Measurements from ENCODE around the gene INS.
"Not testable (repeated sequence)": the region's sequence is repeated elsewhere in the genome, so short reads cannot be mapped to it uniquely, and the experiment has no call there.

Gene INS

DNA sequence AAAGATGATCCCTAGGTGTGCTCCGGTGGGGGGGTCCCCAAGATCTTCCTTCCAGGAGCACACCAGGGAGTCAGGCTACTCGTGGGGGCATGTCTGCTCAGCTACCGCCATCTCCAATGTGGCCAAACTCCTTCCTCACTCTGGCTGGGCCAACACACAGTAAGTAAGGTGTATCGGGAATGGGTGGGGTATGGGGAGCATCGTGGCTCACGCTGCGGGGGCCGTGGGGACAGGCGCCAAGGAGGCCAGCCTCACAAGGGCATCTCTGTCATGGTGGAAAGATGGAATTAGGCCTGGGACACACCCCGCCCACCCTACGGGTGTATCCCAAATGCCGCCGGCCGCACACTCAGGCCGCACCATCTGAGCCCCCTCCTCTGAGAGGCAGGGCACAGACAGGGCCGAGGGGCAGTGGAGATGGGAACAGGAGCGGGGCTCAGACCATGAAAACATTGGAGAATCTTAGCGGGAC lies 30.1 kb downstream of the INS start:
- no peak for DNase-seq

DNA sequence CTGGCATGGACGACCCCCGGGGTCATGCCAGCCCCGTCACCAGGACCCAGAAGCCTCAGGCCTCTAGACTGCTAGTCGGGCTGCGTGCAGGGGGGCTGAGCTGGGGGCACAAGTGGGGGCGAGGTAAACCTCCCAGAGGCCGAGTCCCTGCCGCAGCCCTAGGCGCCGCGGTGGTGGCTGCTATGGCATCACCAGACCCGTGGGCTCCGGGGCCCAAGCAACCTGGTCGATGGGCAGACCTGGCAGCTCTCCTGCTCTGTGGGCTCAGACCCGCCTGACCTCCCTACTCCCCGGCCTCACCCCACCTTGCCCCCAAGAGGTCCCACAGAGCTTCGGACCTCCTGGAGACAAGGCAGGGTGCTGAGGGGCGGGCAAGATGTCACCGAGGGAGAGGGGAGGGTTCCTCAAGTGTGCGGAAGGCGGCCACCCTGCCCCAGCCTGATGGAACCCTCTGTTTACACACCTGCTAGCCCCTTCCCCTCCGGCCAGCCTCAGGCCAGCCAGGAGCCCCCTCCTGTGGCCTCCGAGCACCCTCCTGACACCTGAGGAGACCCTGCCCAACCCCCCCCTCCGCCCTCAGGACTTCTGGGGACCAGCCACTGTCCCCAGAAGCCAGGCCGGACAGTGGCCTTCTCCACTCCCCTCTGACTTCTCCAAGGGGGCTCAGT lies 31.2 kb downstream of the INS start:
- DNase-seq, result no peak

DNA sequence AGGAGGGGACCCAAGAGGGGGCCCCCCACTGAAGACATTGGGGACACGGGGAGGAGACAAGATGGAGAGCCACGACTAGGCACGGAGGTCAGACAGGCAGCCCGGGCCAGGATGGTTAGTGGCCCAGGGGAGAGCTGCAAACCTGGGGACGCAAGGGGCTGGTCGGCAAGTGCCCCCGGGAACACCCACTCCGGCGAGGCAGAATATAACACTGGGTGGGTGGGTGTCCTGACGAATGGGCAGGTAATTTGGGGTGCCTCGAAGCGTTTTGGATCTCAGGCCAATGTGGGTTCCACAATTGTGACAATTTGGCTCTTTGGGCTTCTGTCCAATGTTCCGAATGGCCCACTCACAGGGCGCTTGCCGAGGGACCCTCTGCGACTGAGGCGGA lies 31.7 kb downstream of the INS start:
- DNase-seq, result no peak

DNA sequence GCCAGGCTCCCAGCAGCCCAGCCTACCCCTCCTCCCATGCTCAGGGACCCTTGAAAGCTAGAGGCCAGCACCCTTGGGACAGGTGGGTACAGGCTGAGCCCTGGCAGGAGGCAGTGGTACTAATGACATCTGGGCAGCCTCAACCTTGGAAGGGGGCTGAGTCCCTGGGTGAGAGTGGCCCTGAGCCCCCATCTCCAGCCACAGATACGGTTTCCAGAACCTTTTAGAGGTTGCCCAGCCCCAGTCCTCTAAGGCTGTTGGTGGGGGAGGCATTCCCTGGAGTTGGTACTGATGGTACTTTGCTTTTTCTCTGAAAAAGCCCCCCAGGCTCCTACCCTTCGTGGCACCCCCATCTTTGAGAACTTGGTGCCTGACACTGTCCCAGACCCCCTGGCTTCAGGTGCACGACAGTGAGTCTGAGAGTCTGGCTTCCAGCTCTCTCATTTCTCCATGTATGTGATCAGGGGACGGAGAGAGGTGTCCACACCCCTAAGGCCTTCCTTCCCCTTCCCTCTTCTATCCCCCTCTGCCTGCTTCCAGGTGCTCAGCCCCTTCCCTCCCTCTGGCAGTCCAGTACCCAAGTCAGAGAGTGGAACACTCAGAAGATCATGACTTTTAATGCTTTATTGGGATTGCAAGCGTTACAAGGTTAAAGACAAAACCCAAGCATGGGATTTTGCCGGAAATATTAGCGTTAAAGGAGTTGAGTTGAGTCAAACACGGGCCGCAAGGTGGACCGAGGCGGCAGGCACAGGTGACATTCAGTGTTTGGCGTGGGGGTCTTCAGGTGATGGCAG lies 32.3 kb downstream of the INS start:
- DNase-seq, result no peak

DNA sequence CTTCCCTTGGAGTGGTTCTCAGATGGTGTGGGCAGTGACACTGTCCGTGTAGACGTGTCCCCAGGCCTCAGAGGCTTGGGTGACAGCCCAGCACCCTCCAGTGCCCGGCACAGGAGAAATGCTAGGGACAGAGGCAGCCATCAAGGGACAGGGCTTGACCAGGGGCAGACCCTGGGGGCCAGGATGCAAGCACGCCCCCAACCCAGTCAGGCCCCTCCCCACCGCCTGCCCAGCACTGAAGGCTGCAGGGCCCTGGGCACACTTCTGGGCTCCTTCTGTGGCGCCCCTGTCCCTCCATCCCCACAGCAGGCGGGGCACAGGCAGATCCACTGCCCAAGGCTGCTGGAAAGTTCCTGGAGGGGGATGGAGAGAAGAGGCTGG lies 32.9 kb downstream of the INS start:
- DNase-seq, result no peak

DNA sequence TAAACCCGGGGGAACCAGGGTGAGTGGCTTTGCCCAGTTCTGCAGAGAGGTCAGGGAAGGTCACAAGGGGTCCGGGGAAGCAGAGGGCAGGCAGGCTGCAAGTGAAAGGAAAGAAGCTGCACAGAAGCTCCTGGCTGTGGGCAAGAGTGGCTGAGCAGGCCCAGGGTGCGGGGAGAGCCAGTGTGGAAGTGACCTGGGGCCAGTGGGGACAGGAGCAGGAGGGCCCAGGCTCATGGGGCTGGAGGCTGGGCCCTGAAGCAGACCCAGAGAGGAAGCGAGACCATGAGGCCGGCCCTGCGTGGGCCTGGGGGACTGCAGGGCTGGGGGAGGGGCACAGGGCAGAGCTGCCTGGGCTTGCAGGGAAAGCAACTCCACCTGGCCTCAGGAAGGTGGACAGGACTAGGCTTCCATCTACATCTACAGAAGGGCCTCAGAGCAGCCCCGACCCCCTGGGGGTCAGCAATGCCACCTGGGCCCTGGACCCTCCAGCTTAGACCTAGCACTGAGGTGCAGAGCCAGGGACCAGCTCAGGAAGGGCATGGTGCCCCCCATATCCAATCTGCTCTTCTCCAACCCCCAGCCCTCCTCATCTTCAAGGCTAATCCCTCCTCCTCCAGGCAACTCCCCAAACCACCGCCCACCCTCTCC lies 33.4 kb downstream of the INS start:
- DNase-seq, result no peak

DNA sequence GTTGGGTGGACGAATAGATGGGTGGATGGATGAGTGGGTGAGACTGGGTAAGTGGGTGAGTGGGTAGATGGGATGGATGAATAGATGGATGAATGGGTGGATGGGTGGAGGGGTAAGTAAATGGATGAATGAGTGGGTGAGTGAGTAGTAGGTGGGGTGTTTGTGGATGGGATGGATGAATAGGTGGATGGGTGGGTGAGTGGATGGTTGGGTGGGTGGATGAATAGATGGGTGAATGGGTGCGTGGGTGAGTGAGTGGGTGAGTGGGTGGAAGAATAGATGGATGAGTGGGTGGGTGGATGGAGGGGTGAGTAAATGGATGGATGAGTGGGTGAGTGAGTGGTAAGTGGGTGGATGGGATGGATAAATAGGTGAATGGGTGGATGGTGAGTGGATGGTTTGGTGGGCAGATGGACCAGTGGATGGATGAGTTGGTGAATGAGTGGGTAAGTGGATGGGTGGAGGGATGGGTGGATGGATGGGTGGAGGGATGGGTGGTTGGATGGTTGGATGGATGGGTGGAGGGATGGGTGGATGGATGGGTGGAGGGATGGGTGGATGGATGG lies 34.4 kb downstream of the INS start:
- no peak for DNase-seq

DNA sequence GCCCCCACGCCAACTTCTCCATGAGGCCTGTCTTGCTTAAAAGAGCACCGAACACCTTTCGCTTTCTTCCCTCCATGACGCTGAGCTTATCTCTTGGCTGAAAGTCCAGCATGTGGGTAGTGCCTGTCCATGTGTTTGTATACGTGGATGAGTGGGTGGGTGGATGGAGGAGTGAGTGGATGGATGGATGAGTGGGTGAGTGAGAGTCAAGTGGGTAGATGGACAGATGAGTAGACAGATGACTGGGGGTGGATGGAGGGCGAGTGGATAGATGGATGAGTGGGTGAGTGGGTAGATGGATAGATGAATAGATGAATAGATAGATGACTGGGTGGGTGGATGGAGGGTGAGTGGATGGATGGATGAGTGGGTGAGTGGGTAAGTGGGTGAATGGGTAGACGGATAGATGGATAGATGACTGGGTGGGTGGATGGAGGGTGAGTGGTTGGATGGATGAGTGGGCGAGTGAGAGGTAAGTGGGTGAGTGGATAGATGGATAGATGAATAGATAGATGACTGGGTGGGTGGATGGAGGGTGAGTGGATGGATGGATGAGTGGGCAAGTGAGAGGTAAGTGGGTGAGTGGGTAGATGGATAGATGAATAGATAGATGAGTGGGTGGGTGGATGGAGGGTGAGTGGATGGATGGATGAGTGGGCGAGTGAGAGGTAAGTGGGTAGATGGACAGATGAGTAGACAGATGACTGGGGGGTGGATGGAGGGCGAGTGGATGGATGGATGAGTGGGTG lies 36.1 kb downstream of the INS start:
- DNase-seq, result not testable (repeated sequence)

DNA sequence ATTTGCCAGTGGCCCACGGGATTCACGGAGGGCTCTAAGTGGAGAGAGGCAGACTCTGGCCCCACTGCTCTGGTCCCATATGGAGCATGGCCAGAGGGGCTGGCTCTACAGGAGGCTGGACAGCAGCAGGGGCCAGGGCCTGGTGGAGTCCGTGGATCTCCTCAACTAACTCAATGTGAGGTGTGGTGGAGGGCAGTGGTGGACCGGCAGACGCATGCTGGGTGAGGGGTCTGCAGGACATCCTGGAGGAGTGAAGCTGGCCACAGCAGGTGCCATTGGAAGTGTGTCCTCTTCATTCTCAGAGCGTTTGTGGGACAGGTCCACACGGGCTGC lies 37.4 kb downstream of the INS start:
- no peak for DNase-seq

DNA sequence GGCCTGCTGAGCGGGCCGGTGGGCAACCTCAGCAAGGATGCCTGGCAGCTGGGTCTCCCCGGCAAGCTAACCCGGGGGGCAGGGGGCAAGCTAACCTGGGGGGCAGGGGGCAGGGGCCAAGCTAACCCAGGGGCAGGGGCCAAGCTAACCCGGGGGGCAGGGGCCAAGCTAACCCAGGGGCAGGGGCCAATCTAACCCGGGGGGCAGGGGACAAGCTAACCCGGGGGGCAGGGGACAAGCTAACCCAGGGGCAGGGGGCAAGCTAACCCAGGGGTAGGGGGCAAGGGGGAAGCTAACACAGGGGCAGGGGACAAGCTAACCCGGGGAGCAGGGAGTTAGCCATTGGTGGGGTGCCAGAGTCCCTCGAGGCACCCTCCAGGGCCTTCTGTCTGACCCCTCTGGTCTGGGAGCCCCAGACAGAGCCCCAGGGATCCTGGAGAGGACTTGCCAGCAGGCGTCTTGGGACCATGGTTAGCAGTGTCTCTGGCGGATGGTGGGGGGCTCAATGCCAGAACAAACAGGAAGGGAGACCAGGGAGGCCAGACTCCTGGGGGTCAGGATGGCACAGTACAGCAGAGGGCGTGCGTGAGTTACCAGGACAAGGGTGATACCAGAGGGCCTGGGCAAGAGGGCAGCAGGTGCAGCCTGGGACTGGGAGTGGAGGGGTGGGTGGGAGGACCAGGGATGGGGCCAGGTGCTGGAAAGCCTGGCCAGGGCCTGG lies 37.9 kb downstream of the INS start:
- DNase-seq, result no peak

DNA sequence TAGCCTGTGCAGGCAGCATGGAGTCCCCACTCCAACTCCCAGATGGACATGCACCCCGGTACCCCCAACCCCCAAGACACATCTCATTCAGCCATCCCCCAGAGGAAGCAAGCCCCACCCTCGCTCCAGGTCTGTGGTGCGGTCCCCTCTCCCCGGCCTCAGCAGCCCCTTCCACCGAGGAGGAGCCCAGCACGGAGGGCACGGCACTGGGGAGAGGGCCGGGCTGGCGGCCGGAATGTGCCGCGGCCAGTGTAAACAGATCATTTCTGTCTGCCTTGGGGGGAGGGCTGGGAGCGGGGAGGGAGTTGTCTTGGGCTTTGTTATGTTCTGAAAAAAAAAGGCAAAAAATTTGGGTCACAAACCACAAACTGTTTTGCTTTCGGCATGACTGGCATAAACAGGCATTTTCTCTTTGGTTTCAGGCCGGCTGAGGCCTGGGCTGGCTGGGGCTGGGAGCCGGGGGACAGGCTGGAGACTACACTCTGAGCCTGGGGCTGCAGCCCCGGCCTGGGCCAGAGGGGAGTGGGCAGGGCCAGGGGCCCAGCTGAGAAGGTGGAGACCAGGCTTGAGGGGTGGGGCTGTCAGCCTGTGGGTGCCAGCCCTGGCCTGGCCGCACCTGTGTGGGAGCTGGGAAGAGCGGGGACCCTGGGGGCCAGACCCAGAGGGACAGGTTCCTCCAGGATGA lies 38.6 kb downstream of the INS start:
- DNase-seq, result no peak

DNA sequence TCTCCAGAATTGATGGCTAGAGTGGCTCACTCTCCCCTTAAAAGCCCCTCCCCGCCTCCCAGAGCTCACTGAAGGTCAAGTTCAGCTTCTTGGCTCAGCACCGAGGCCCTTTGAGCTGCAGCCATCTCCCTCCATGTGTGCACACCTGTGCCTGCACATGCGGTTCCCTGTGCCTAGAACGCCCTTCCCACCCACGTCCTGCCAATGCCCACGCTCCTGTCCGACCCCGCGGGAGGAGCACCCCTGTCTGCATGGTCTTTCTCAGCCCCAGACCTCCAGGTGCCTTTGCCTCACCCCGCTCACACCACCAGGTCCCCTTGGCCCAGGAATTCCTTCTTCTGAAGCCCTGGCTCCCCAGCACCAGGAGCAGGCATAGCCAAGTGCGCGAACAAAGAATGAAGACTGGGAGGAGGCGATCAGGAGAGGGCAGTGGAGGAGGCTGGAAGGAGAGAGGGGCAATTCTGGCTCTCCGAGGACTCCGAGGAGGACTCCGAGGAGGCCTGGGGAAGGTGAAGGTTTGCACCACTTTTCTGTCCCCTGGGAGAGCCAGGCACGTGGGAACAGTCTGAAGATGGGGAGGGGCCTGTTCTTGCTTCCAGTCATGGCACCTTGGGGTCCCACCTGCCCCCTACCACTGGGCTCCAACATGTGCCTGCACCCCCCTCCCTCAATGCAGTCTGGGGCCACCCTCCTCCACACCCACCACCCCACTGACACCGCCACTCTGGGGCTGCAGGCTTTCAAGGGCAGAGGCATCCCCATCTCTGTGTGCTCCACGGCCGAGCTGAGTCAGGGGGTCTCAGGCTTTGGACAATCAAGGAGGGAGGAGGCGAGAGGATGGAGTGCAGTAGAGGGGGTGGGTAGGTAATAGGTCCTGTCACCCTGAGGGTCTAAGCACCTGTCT lies 39.5 kb downstream of the INS start:
- no peak for DNase-seq

DNA sequence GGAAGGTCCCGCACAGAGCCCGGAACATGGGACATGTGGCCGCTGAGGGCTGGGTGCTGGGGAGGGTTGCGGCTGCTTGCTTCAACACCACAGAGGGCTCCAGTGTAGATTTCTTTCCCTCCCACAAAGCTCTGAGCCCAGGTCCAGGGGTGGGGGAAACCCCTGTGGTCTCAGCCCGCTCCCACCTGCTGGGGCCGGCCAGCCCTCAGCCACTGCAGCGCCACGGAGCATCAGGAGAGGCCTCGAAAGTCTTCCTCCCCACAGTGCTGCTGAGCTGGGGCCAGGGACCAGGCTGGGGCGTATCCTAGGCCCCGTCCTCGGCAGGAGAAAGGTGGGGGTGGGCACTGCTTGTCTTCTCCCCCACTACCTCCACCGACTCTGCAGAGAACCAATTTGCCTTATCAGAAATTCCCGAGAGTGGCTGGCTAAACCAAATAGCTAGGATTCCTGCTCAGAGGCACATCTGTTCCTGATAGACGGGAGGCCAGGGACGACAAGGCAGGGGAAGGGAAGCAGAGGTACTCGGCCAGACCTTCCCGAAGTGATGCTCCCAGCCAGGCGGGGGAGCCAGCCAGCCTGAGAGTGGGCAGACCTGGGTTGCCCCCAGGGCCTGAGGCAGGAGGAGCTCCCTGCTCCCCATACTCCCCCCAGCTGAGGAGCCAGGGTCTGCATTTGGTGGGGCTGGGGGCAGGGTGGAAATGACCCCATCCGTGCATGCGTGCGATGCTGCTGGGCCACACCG lies 40.5 kb downstream of the INS start:
- no peak for DNase-seq

DNA sequence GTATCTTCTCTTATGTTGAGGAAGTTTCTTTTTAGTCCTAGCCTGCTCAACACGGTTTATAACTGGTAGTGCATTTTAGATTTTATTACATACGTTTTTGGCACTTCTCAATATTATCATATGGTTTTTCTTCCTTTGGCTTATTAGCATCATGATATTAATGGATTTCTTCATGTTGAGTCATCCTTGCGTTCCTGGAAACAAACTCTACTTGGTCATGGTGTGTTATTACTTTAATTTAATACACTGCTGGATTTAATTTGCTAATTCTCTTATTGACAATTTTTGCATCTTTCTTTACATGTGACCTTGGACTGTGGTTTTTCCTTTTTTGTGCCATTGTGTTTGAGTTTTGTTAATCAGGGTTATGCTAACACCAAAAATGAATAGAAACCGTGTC lies 42.3 kb downstream of the INS start:
- no peak for DNase-seq

DNA sequence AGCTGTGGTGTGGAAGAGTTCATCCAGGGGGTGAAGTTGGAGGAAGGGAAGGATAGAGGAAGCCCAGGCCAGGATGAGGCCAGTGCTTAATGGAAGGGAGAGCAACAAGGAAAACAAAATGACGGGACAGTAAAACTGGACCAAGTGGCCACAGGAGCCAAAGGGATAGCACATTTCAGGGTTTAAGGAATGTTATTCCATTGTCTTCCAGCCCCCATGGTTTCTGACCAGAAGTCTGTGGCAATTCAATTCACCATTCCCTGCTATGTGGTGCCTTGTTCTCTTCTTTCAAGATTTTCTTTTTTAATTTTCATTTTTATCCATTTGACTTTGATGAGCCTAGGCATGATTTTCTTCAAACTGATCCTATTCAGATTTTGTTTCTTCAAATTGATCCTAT lies 44.3 kb downstream of the INS start:
- DNase-seq, result no peak

DNA sequence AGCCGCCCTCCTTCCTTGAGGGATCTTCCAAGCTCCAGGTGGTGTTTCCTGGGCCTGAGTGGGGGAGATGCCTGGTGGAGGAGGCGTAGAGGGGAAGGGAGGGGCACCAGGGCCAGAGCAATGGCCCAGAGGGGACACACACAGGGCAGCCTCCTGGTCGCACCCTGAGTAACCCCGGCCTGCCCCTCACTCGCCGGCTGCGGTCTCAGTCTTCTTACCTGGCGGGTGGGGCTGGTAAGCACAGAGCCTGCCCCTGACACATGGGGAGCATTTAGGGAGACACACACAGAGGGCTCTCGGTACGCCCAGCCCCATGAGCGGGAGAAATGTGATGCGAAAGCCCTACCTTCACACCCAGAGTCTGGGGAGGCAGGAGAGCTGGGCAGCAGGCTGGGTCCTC lies 45.7 kb downstream of the INS start:
- no peak for DNase-seq

DNA sequence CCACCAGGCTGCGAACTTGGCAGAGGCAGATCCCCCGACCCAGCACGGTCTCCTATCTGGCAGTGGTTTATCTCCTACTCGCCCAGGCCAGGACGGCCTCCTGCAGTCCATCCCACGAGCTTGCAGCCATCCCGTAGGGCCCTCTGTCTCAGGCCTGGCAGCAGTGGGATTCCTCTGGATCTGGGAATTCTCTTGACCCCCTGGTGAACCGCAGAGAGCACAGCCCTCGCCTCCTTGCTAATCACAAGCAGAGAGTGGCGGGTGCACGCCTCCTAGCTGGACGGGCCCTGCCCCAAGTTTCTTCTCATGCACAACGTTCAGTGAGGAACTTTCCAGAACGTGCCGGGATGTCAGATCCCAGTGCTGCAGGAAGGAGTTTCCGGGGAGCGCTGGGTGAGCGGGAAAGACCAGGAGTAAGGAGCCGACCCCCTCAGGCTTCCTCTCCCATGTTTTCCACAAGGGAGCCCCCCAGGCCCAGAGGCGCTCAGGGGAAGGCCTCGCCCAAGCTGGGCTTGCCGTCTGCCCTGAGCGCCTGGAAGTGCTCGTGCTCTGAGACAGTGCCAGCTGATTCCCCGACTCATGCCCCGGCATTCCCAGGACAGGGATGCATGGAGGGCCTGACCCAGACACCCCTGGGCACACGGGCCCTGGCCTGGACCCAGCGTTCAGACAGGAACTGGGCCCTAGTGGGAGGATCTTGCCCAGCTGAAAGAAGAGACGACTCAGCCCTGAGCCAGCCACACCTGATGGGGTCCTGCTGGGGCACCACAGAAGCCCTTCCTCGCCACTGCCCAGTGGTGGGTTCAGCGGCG lies 46.4 kb downstream of the INS start:
- DNase-seq, result no peak

DNA sequence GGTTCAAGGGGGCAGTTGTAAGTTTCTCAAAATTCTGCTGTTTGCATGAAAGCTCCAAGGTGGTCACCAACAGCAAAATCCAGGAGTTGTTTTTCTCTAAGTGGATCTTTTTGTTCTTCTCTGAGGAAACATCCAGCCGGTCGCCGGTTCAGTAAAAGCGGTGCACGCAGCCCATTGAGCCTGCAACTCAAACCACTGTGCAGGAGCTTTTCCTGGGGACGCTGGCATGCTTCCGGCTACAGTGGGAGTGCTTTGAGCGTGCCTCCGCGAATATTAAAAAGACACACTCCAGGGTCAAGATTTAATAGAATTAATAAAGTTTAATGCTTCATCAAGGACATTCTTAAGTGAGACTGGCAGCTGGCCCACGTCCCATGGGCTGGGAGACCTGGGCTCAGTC lies 47.2 kb downstream of the INS start:
- no peak for DNase-seq

DNA sequence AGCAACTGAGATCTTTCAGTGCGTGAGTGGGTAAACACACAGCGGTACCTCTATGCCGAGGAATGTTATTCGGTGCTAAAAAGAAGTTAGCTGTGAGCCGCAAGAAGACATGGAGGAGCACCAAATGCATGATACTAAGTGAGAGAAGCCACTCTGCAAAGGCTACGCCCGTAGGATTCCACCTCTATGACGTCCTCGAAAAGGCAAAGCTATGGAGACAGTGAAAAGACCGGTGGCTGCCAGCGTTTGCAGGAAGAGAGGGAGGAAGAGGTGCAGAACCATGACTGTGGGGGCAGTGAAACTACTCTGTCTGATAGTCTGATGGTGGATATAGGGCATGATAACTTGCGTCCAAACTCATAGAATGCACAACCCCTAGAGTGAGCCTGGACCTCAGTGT lies 50.5 kb downstream of the INS start:
- DNase-seq, result no peak

All from activated CD4-positive, alpha-beta T cell treated with anti-CD3 and anti-CD28 coated beads for 48 hours (primary cell).